HepG2 (cell line): ENCODE results near the gene KLC3. TPM values are rescaled to one million over a fixed set of nuclear protein-coding genes. Genes with fewer than 3 reads are reported as not detected.
A peak's percentile ranks its signal among the peaks of the same experiment; 100 is the strongest.

ENCODE experiments used
- ASH2L ChIP-seq: fragments of 300-600, 200-600 bp; sonication (generic); IDR thresholded peaks from 2 replicates; pipeline ENCODE4 v1.7.0; 2017; ENCODE audit warnings: low read depth, mild to moderate bottlenecking, moderate library complexity, mixed read lengths, low read length; ENCODE audit not compliant: insufficient read length
- EED ChIP-seq: sonication (generic); formaldehyde crosslinking; IDR thresholded peaks from 2 replicates; pipeline ENCODE4 v1.5.0; 2020; ENCODE audit warnings: mild to moderate bottlenecking, missing genetic modification reagents
- GFI1 ChIP-seq: sonication (generic); formaldehyde crosslinking; IDR thresholded peaks from 2 replicates; pipeline ENCODE4 v1.5.0; 2020; ENCODE audit warnings: missing genetic modification reagents, mild to moderate bottlenecking, borderline replicate concordance
- GLI4 ChIP-seq: sonication (generic); formaldehyde crosslinking; IDR thresholded peaks from 2 replicates; pipeline ENCODE4 v1.5.1; 2020; ENCODE audit warnings: missing genetic modification reagents, mild to moderate bottlenecking, moderate library complexity, borderline replicate concordance
- HMG20B ChIP-seq: conservative IDR thresholded peaks from 2 replicates; pipeline ENCODE4 v1.6.1; 2016; ENCODE audit warnings: missing genetic modification reagents, missing compliant biosample characterization
- KDM1A ChIP-seq: IDR thresholded peaks from 2 replicates; pipeline ENCODE4 v1.6.1; 2016; ENCODE audit warnings: missing compliant biosample characterization
- MTF2 ChIP-seq: sonication (generic); formaldehyde crosslinking; IDR thresholded peaks from 2 replicates; pipeline ENCODE4 v1.5.0; 2020; ENCODE audit warnings: missing genetic modification reagents, borderline replicate concordance
- NFAT5 ChIP-seq: sonication (generic); formaldehyde crosslinking; IDR thresholded peaks from 2 replicates; pipeline ENCODE4 v1.4.0; 2020; ENCODE audit warnings: missing genetic modification reagents
- PLSCR1 ChIP-seq: sonication (generic); formaldehyde crosslinking; IDR thresholded peaks from 2 replicates; pipeline ENCODE4 v1.5.0; 2020; ENCODE audit warnings: missing genetic modification reagents, mild to moderate bottlenecking, borderline replicate concordance
- POGK ChIP-seq: sonication (generic); formaldehyde crosslinking; conservative IDR thresholded peaks from 2 replicates; pipeline ENCODE4 v1.8.0; 2022; ENCODE audit warnings: mild to moderate bottlenecking, moderate library complexity, missing genetic modification reagents
- RBM22 ChIP-seq: fragments of 200-400 bp; formaldehyde crosslinking; optimal IDR thresholded peaks from 2 replicates; pipeline ENCODE3; 2017; ENCODE audit warnings: mild to moderate bottlenecking, low read length, moderate library complexity
- SNAPC5 ChIP-seq: sonication (generic); formaldehyde crosslinking; IDR thresholded peaks from 2 replicates; pipeline ENCODE4 v1.8.1; 2023; ENCODE audit warnings: mild to moderate bottlenecking, missing genetic modification reagents, borderline replicate concordance
- SP4 ChIP-seq: sonication (generic); formaldehyde crosslinking; IDR thresholded peaks from 2 replicates; pipeline ENCODE4 v1.8.1; 2023; ENCODE audit warnings: mild to moderate bottlenecking, missing genetic modification reagents
- SPEN ChIP-seq: sonication (generic); formaldehyde crosslinking; IDR thresholded peaks from 2 replicates; pipeline ENCODE4 v1.5.1; 2020; ENCODE audit warnings: low read depth, mild to moderate bottlenecking, missing genetic modification reagents
- ZFP90 ChIP-seq: sonication (generic); formaldehyde crosslinking; IDR thresholded peaks from 2 replicates; pipeline ENCODE4 v1.8.0; 2022; ENCODE audit warnings: missing genetic modification reagents, mild to moderate bottlenecking, inconsistent platforms, borderline replicate concordance
- ZHX1 ChIP-seq: sonication (generic); formaldehyde crosslinking; IDR thresholded peaks from 2 replicates; pipeline ENCODE4 v1.8.1; 2022; ENCODE audit warnings: low read depth, mild to moderate bottlenecking, missing genetic modification reagents
- ZNF317 ChIP-seq: sonication (generic); formaldehyde crosslinking; IDR thresholded peaks from 2 replicates; pipeline ENCODE4 v1.5.0; 2020; ENCODE audit warnings: mild to moderate bottlenecking, missing genetic modification reagents
- ZNF557 ChIP-seq: sonication (generic); formaldehyde crosslinking; IDR thresholded peaks from 2 replicates; pipeline ENCODE4 v1.4.0; 2020; ENCODE audit warnings: missing genetic modification reagents
- polyA plus RNA-seq, 8 experiments: library from polyadenylated mRNA; depleted of rRNA in 3 of 8; stranded (reverse) in 7 of 8; unstranded in 1 of 8; fragments of >200 nt; fragmentation: Illumina TruSeq in 4 of 8; extraction: Trizol in 4 of 8; gene quantifications; 2 replicates each; pipeline versions ENCODE4 v1.2.1 to v1.2.3, GENCODE V29; 2011 to 2016; ENCODE audit warnings: low read depth in 4 of 8, missing spikeins in 1 of 8, mixed read lengths in 1 of 8; ENCODE audit not compliant: insufficient read depth in 1 of 8
- total RNA-seq, 5 experiments: library from RNA; depleted of rRNA; stranded (reverse); fragments of >200 nt; fragmentation: Illumina TruSeq; extraction: Trizol; gene quantifications; 2 replicates each; pipeline ENCODE4 v1.2.3, GENCODE V29; 2016; ENCODE audit warnings: low read depth in 1 of 5

The KLC3 gene
- total and polyA plus RNA-seq, 2 of the 13 experiments (the other 11 are each of a cell fraction or from before 2014, with no cell fraction given) = 0.13 TPM; not detected in 1

- TF ChIP-seq NFAT5 (CRISPR knock-in tag) = no peak
- no peak for TF ChIP-seq PLSCR1
- TF ChIP-seq GFI1 = no peak
- no peak for TF ChIP-seq RBM22
- TF ChIP-seq SNAPC5 (CRISPR knock-in tag) = no peak
- TF ChIP-seq POGK (CRISPR knock-in tag) = no peak
- TF ChIP-seq SP4 = peak; percentile 95
- no peak for TF ChIP-seq HMG20B (CRISPR knock-in tag)
- peak; percentile 59 for TF ChIP-seq ASH2L
- no peak for TF ChIP-seq ZNF557 (CRISPR knock-in tag)
- peak; percentile 64; the same call in 1 of the 2 replicates for TF ChIP-seq SPEN (CRISPR knock-in tag)
- no peak for TF ChIP-seq EED (CRISPR knock-in tag)
- TF ChIP-seq ZFP90 (CRISPR knock-in tag) = no peak
- peak; percentile 75; the same call in 1 of the 2 replicates for TF ChIP-seq GLI4 (CRISPR knock-in tag)
- TF ChIP-seq ZHX1 = no peak
- TF ChIP-seq KDM1A (CRISPR knock-in tag) = no peak
- TF ChIP-seq MTF2 (CRISPR knock-in tag) = no peak
- no peak for TF ChIP-seq ZNF317 (CRISPR knock-in tag)
These were observed 30.1 kb downstream of the KLC3 start, which contains the start of gene ERCC2 (continued) for GRCh38 chr19:45370410-45371204.
